OCI-LY7 (cell line): ENCODE results near the gene KRT37.

Experiments used
- CTCF ChIP-seq: fragments of 200-600 bp; sonication (generic); conservative IDR thresholded peaks from 2 replicates; pipeline ENCODE4 v1.5.1; 2014; ENCODE audit warnings: mild to moderate bottlenecking, antibody characterized with exemption, low read length, moderate library complexity, mixed read lengths
- EZH2phosphoT487 ChIP-seq: fragments of 200-600 bp; sonication (generic); IDR thresholded peaks from 2 replicates; pipeline ENCODE4 v1.6.1; 2018; ENCODE audit warnings: low read depth, borderline replicate concordance, mild to moderate bottlenecking, mixed run types, antibody characterized with exemption, low read length, moderate library complexity, mixed read lengths

GRCh38 chr17:41419716-41420115, 4.7 kb downstream of the KRT37 start:
- no peak for TF ChIP-seq CTCF
- no peak for TF ChIP-seq EZH2phosphoT487
